Renal cortex interstitium (tissue), 11 donors: Measurements from ENCODE around the gene RAB17. TPM values are rescaled to one million over a fixed set of nuclear protein-coding genes. Genes with fewer than 3 reads are reported as not detected.

Experiments
- DNase-seq, 11 donors: peaks; one replicate each; pipeline ENCODE4 v3.0.0-alpha.2; 2013; ENCODE audit warnings: low read depth in 9 of 11, low spot score in 4 of 11; ENCODE audit errors: extremely low read depth in 1 of 11
- polyA plus RNA-seq, 3 donors: library from polyadenylated mRNA; unstranded; fragments of 120-200 nt; gene quantifications; one replicate each; pipeline ENCODE4 v1.2.1, GENCODE V29; 2013; ENCODE audit not compliant: insufficient read length in 3 of 3

The RAB17 gene
- polyA plus RNA-seq, 3 donors, result 9.9 to 22.9 (median 10.1) TPM

GRCh38 chr2:237588044-237588696 is 2.4 kb downstream of the RAB17 start:
- no peak for DNase-seq

- DNase-seq, result no peak
These were observed 4.8 kb downstream of the RAB17 start for GRCh38 chr2:237585590-237586221.

GRCh38 chr2:237583385-237584295 is 6.9 kb downstream of the RAB17 start:
- no peak for DNase-seq

- peak in 5 of 11 donors; percentile 64 to 72 (median 67) for DNase-seq
These were observed 8.5 kb downstream of the RAB17 start for GRCh38 chr2:237581751-237582746.

- no peak for DNase-seq
These were observed 9.2 kb downstream of the RAB17 start for GRCh38 chr2:237581326-237581725.

GRCh38 chr2:237577956-237578870 is 12.3 kb downstream of the RAB17 start:
- no peak for DNase-seq

GRCh38 chr2:237577458-237577857 is 13.1 kb downstream of the RAB17 start:
- no peak for DNase-seq

- DNase-seq, result no peak
These were observed 13.6 kb downstream of the RAB17 start for GRCh38 chr2:237576974-237577373.

GRCh38 chr2:237575869-237576862 is 14.4 kb downstream of the RAB17 start:
- no peak for DNase-seq

- DNase-seq, result no peak
These were observed 15.4 kb downstream of the RAB17 start for GRCh38 chr2:237574894-237575868.

- no peak for DNase-seq
These were observed 16.1 kb downstream of the RAB17 start for GRCh38 chr2:237574467-237574866.

GRCh38 chr2:237573721-237574415 is 16.7 kb downstream of the RAB17 start:
- no peak for DNase-seq

GRCh38 chr2:237572742-237573101 is 17.8 kb downstream of the RAB17 start:
- DNase-seq, result no peak

- DNase-seq, result peak in 10 of 11 donors; percentile 69 to 84 (median 76)
These were observed 18.4 kb downstream of the RAB17 start for GRCh38 chr2:237572021-237572741.
